Neural progenitor cell (in vitro differentiated cells): ENCODE results near the gene TBX21. TPM values are rescaled to one million over a fixed set of nuclear protein-coding genes. Genes with fewer than 3 reads are reported as not detected.

Source experiments
- DNase-seq: peaks from one replicate; pipeline ENCODE4 v3.0.0-alpha.2; 2016; ENCODE audit warnings: low spot score
- H2AFZ ChIP-seq: fragments of 200-600 bp; sonication (generic); replicated peaks from 2 replicates; pipeline ENCODE4 v1.6.1; 2016; ENCODE audit warnings: antibody characterized with exemption
- H3F3A ChIP-seq: fragments of 200-600 bp; sonication (generic); 2 replicates; pipeline ENCODE4 v1.6.1; 2016; ENCODE audit warnings: antibody characterized with exemption, low read depth
- H3K27ac ChIP-seq: fragments of 200-600 bp; sonication (generic); 2 replicates; pipeline ENCODE4 v1.5.1; 2016; ENCODE audit warnings: mild to moderate bottlenecking
- H3K27me3 ChIP-seq: fragments of 200-600 bp; sonication (generic); 2 replicates; pipeline ENCODE4 v1.6.1; 2016; ENCODE audit warnings: mild to moderate bottlenecking, moderate library complexity
- H3K36me3 ChIP-seq: fragments of 200-600 bp; sonication (generic); 2 replicates; pipeline ENCODE4 v1.5.1; 2016
- H3K4me1 ChIP-seq: fragments of 200-600 bp; sonication (generic); 2 replicates; pipeline ENCODE4 v1.6.1; 2016; ENCODE audit warnings: mixed run types
- H3K4me2 ChIP-seq: fragments of 200-600 bp; sonication (generic); 2 replicates; pipeline ENCODE4 v1.6.1; 2016
- H3K4me3 ChIP-seq: fragments of 200-600 bp; sonication (generic); 2 replicates; pipeline ENCODE4 v1.5.1; 2016
- H3K79me2 ChIP-seq: fragments of 200-600 bp; sonication (generic); 2 replicates; pipeline ENCODE4 v1.6.1; 2016; ENCODE audit warnings: low read depth
- H3K9ac ChIP-seq: fragments of 200-600 bp; sonication (generic); 2 replicates; pipeline ENCODE4 v1.6.1; 2016
- H3K9me3 ChIP-seq: fragments of 200-600 bp; sonication (generic); 2 replicates; pipeline ENCODE4 v1.5.1; 2016; ENCODE audit warnings: low read depth
- H4K20me1 ChIP-seq: fragments of 200-600 bp; sonication (generic); 2 replicates; pipeline ENCODE4 v1.6.1; 2016; ENCODE audit warnings: low read depth
- H3K27ac Mint-ChIP-seq: 3 replicates; pipeline ENCODE4 v1.8.0; 2021; ENCODE audit warnings: mixed read lengths
- H3K27me3 Mint-ChIP-seq: 2 replicates; pipeline ENCODE4 v1.8.0; 2022; ENCODE audit warnings: low read depth, mild to moderate bottlenecking, inconsistent platforms, moderate library complexity, mixed read lengths; ENCODE audit not compliant: insufficient read depth
- H3K36me3 Mint-ChIP-seq: 3 replicates; pipeline ENCODE4 v1.8.0; 2021; ENCODE audit warnings: mixed read lengths
- H3K4me1 Mint-ChIP-seq: 3 replicates; pipeline ENCODE4 v1.8.0; 2021; ENCODE audit warnings: mixed read lengths
- H3K4me3 Mint-ChIP-seq: 3 replicates; pipeline ENCODE4 v1.8.0; 2021; ENCODE audit warnings: mild to moderate bottlenecking, moderate library complexity, mixed read lengths
- H3K9me3 Mint-ChIP-seq: 3 replicates; pipeline ENCODE4 v1.8.0; 2020; ENCODE audit warnings: mixed read lengths
- CTCF ChIP-seq: fragments of 200-600 bp; sonication (generic); IDR thresholded peaks from 2 replicates; pipeline ENCODE4 v1.5.1; 2017; ENCODE audit warnings: antibody characterized with exemption, mild to moderate bottlenecking
- EZH2 ChIP-seq: fragments of 200-600 bp; sonication (generic); IDR thresholded peaks from 2 replicates; pipeline ENCODE4 v1.6.1; 2017; ENCODE audit warnings: antibody characterized with exemption, mild to moderate bottlenecking, moderate library complexity
- EZH2phosphoT487 ChIP-seq: fragments of 200-600 bp; sonication (generic); IDR thresholded peaks from 2 replicates; pipeline ENCODE4 v1.6.1; 2017; ENCODE audit warnings: antibody characterized with exemption
- total RNA-seq: library from RNA; depleted of rRNA; stranded (reverse); fragments of >200 nt; gene quantifications from 2 replicates; pipeline ENCODE4 v1.2.3, GENCODE V29; 2015; ENCODE audit warnings: low replicate concordance

The TBX21 gene
- total RNA-seq, 1 donor from 2014 or later: not detected

- Histone ChIP-seq H3K9ac (no peak overlapping the region), H3K4me2 (no peak overlapping the region), H3K4me3 (no peak overlapping the region), H3K36me3 (no peaks in the 10 kb centered on the region), H3K79me2 (no peaks in the 10 kb centered on the region), H3K9me3 (no peaks in the 10 kb centered on the region), H4K20me1 (no peaks in the 10 kb centered on the region), H3K4me1 (peaks cover 6% of the 10 kb centered on the region), H2AFZ (no peak overlapping the region), H3K27me3 (peaks cover 38% of the 10 kb centered on the region), H3K27ac (no peak overlapping the region), H3F3A (no peaks in the 10 kb centered on the region)
- Mint-ChIP-seq H3K4me3 (no peak overlapping the region), H3K4me1 (peaks cover 9% of the 10 kb centered on the region), H3K27me3 (peaks cover 25% of the 10 kb centered on the region), H3K9me3 (no peaks in the 10 kb centered on the region), H3K36me3 (no peaks in the 10 kb centered on the region), H3K27ac (no peak overlapping the region)
- TF ChIP-seq EZH2phosphoT487 (no peak), EZH2 (no peak), CTCF (peak; percentile 26)
- no peak for DNase-seq
These were observed 7.5 kb upstream of the TBX21 start for GRCh38 chr17:47725446-47726111.

- no peaks in the 10 kb centered on the region for H3K9me3 Mint-ChIP-seq
- peak overlapping the region; percentile 67 for H3K27ac Mint-ChIP-seq
These were observed 6.0 kb upstream of the TBX21 start for GRCh38 chr17:47726796-47727703.

GRCh38 chr17:47727704-47728036 lies 5.4 kb upstream of the TBX21 start:
- Mint-ChIP-seq H3K27me3 (peaks cover 27% of the 10 kb centered on the region), H3K9me3 (no peaks in the 10 kb centered on the region), H3K27ac (no peak overlapping the region), H3K4me3 (no peak overlapping the region), H3K36me3 (no peaks in the 10 kb centered on the region), H3K4me1 (peaks cover 6% of the 10 kb centered on the region)
- no peak overlapping the region for H3K4me3 ChIP-seq
- H2AFZ ChIP-seq: no peak overlapping the region
- no peaks in the 10 kb centered on the region for H3K36me3 ChIP-seq
- H3K27me3 ChIP-seq: peaks cover 38% of the 10 kb centered on the region
- no peak overlapping the region for H3K4me2 ChIP-seq
- DNase-seq: no peak
- no peaks in the 10 kb centered on the region for H3F3A ChIP-seq
- TF ChIP-seq CTCF (no peak), EZH2phosphoT487 (no peak), EZH2 (no peak)
- no peaks in the 10 kb centered on the region for H3K9me3 ChIP-seq
- H3K79me2 ChIP-seq: no peaks in the 10 kb centered on the region
- H3K4me1 ChIP-seq: peaks cover 6% of the 10 kb centered on the region
- H3K9ac ChIP-seq: no peak overlapping the region
- H4K20me1 ChIP-seq: peaks cover 10% of the 10 kb centered on the region
- H3K27ac ChIP-seq: no peak overlapping the region

More at GRCh38 chr17:47726796-47727703, 6.0 kb upstream of the TBX21 start:
- H3K4me3 ChIP-seq: no peak overlapping the region
- H4K20me1 ChIP-seq: peaks cover 4% of the 10 kb centered on the region
- peaks cover 38% of the 10 kb centered on the region for H3K27me3 ChIP-seq
- no peaks in the 10 kb centered on the region for H3K36me3 ChIP-seq
- H2AFZ ChIP-seq: no peak overlapping the region
- no peak overlapping the region for H3K9ac ChIP-seq
- H3K9me3 ChIP-seq: no peaks in the 10 kb centered on the region
- Mint-ChIP-seq H3K27me3 (peaks cover 28% of the 10 kb centered on the region), H3K4me1 (peaks cover 4% of the 10 kb centered on the region), H3K36me3 (no peaks in the 10 kb centered on the region), H3K4me3 (no peak overlapping the region)
- no peak overlapping the region for H3K27ac ChIP-seq
- no peaks in the 10 kb centered on the region for H3F3A ChIP-seq
- peaks cover 6% of the 10 kb centered on the region for H3K4me1 ChIP-seq
- no peaks in the 10 kb centered on the region for H3K79me2 ChIP-seq
- TF ChIP-seq EZH2 (no peak), CTCF (no peak), EZH2phosphoT487 (no peak)
- H3K4me2 ChIP-seq: no peak overlapping the region
- DNase-seq: no peak
